Mesendoderm (in vitro differentiated cells): ENCODE data around the gene TRPM2.

Experiments
- DNase-seq: peaks from one replicate; pipeline ENCODE4 v3.0.0; 2013
- H2AK5ac ChIP-seq: 2 replicates; pipeline ENCODE4 v1.6.1; 2013; ENCODE audit warnings: low read length, inconsistent platforms
- H2BK120ac ChIP-seq: 2 replicates; pipeline ENCODE4 v1.6.1; 2013; ENCODE audit warnings: low read depth, mild to moderate bottlenecking, low read length, moderate library complexity, mixed read lengths
- H2BK15ac ChIP-seq: replicated peaks from 2 replicates; pipeline ENCODE4 v1.6.1; 2013; ENCODE audit warnings: low read depth, mild to moderate bottlenecking, moderate library complexity
- H2BK5ac ChIP-seq: 2 replicates; pipeline ENCODE4 v1.6.1; 2013; ENCODE audit warnings: low read length, inconsistent platforms
- H3K18ac ChIP-seq: 2 replicates; pipeline ENCODE4 v1.6.1; 2013; ENCODE audit warnings: mild to moderate bottlenecking, low read length, mixed read lengths
- H3K23ac ChIP-seq: one replicate; pipeline ENCODE4 v1.6.1; 2013; ENCODE audit warnings: low read length
- H3K27ac ChIP-seq: 2 replicates; pipeline ENCODE4 v1.5.1; 2013; ENCODE audit warnings: low read depth, mild to moderate bottlenecking, inconsistent platforms, low read length, moderate library complexity
- H3K27me3 ChIP-seq: 2 replicates; pipeline ENCODE4 v1.6.1; 2013; ENCODE audit warnings: low read length, control low read depth, mild to moderate bottlenecking, inconsistent platforms; ENCODE audit not compliant: insufficient read depth, poor library complexity
- H3K36me3 ChIP-seq: 2 replicates; pipeline ENCODE4 v1.6.1; 2013; ENCODE audit warnings: low read length, inconsistent platforms; ENCODE audit not compliant: control insufficient read depth, insufficient read depth
- H3K4ac ChIP-seq: one replicate; pipeline ENCODE4 v1.6.1; 2013; ENCODE audit warnings: low read depth, mild to moderate bottlenecking, low read length, moderate library complexity
- H3K4me1 ChIP-seq: 2 replicates; pipeline ENCODE4 v1.6.1; 2013; ENCODE audit warnings: low read depth, low read length, inconsistent platforms; ENCODE audit not compliant: control insufficient read depth
- H3K4me2 ChIP-seq: 2 replicates; pipeline ENCODE4 v1.6.1; 2013; ENCODE audit warnings: low read length
- H3K4me3 ChIP-seq: 2 replicates; pipeline ENCODE4 v1.5.1; 2013; ENCODE audit warnings: mild to moderate bottlenecking, low read length
- H3K56ac ChIP-seq: one replicate; pipeline ENCODE4 v1.6.1; 2013; ENCODE audit warnings: low read length
- H3K79me1 ChIP-seq: 2 replicates; pipeline ENCODE4 v1.6.1; 2013; ENCODE audit warnings: low read length, inconsistent platforms
- H3K79me2 ChIP-seq: 2 replicates; pipeline ENCODE4 v1.6.1; 2013; ENCODE audit warnings: mild to moderate bottlenecking, low read length; ENCODE audit not compliant: control insufficient read depth, insufficient read depth
- H3K9ac ChIP-seq: 2 replicates; pipeline ENCODE4 v1.6.1; 2013; ENCODE audit warnings: low read length, inconsistent platforms
- H4K5ac ChIP-seq: one replicate; pipeline ENCODE4 v1.6.1; 2013; ENCODE audit warnings: low read length
- H4K8ac ChIP-seq: one replicate; pipeline ENCODE4 v1.6.1; 2013; ENCODE audit warnings: low read depth, mild to moderate bottlenecking, control low read depth, low read length, moderate library complexity
- WGBS: extraction: QIAGEN DNeasy Blood & Tissue Kit; methylation state at CpG from one replicate; pipeline ENCODE4 v1.1.7; 2013; ENCODE audit warnings: low lambda C conversion rate, missing lambda C conversion rate; ENCODE audit not compliant: insufficient coverage; ENCODE audit errors: extremely low coverage; 5-methylcytosine and 5-hydroxymethylcytosine counted together

TRPM2 gene

GRCh38 chr21:44327603-44327974, 25.8 kb upstream of the TRPM2 start:
- Histone ChIP-seq H2BK120ac (no peak overlapping the region), H3K4ac (no peak overlapping the region), H3K4me3 (no peak overlapping the region), H3K18ac (no peak overlapping the region), H2BK15ac (no peak overlapping the region), H3K23ac (no peak overlapping the region), H3K9ac (no peak overlapping the region), H3K27me3 (no peaks in the 10 kb centered on the region), H3K4me1 (no peaks in the 10 kb centered on the region), H4K8ac (no peak overlapping the region), H3K36me3 (peaks cover 2% of the 10 kb centered on the region), H3K79me1 (no peaks in the 10 kb centered on the region), H3K4me2 (no peak overlapping the region), H4K5ac (no peak overlapping the region), H2AK5ac (no peak overlapping the region), H3K56ac (no peak overlapping the region), H2BK5ac (no peak overlapping the region), H3K27ac (no peak overlapping the region), H3K79me2 (no peaks in the 10 kb centered on the region)
- WGBS: no CpG with 5 or more reads among the region's 11 CpGs
- no peak for DNase-seq

- H3K23ac ChIP-seq: no peak overlapping the region
- peaks cover 2% of the 10 kb centered on the region for H3K36me3 ChIP-seq
- no peak overlapping the region for H3K4me3 ChIP-seq
- H3K79me2 ChIP-seq: no peaks in the 10 kb centered on the region
- no peak overlapping the region for H2BK120ac ChIP-seq
- WGBS: no CpG with 5 or more reads among the region's 25 CpGs
- no peak overlapping the region for H3K9ac ChIP-seq
- H4K5ac ChIP-seq: no peak overlapping the region
- no peak overlapping the region for H2BK15ac ChIP-seq
- no peak overlapping the region for H4K8ac ChIP-seq
- no peak overlapping the region for H2AK5ac ChIP-seq
- H3K79me1 ChIP-seq: no peaks in the 10 kb centered on the region
- no peak overlapping the region for H3K18ac ChIP-seq
- H3K4me2 ChIP-seq: no peak overlapping the region
- no peak overlapping the region for H3K27ac ChIP-seq
- no peak overlapping the region for H3K56ac ChIP-seq
- H3K4ac ChIP-seq: no peak overlapping the region
- DNase-seq: no peak
- no peaks in the 10 kb centered on the region for H3K27me3 ChIP-seq
- no peaks in the 10 kb centered on the region for H3K4me1 ChIP-seq
- H2BK5ac ChIP-seq: no peak overlapping the region
These were observed 25.1 kb upstream of the TRPM2 start for GRCh38 chr21:44328242-44328895.

- Histone ChIP-seq H3K27me3 (no peaks in the 10 kb centered on the region), H3K4me1 (no peaks in the 10 kb centered on the region), H3K18ac (no peak overlapping the region), H3K36me3 (peaks cover 2% of the 10 kb centered on the region), H2BK15ac (no peak overlapping the region), H3K56ac (no peak overlapping the region), H3K4ac (no peak overlapping the region), H3K79me2 (no peaks in the 10 kb centered on the region), H3K23ac (no peak overlapping the region), H4K8ac (no peak overlapping the region), H2BK120ac (no peak overlapping the region), H2BK5ac (no peak overlapping the region), H3K4me3 (no peak overlapping the region), H3K9ac (no peak overlapping the region), H2AK5ac (no peak overlapping the region), H3K4me2 (no peak overlapping the region), H3K79me1 (no peaks in the 10 kb centered on the region), H3K27ac (no peak overlapping the region), H4K5ac (no peak overlapping the region)
- no CpG with 5 or more reads among the region's 26 CpGs for WGBS
- no peak for DNase-seq
These were observed 24.1 kb upstream of the TRPM2 start for GRCh38 chr21:44329086-44329889.

- H3K18ac ChIP-seq: no peak overlapping the region
- H3K36me3 ChIP-seq: peaks cover 2% of the 10 kb centered on the region
- no peak overlapping the region for H3K4me3 ChIP-seq
- H2BK120ac ChIP-seq: no peak overlapping the region
- H2BK5ac ChIP-seq: no peak overlapping the region
- H3K4ac ChIP-seq: no peak overlapping the region
- no peak overlapping the region for H2AK5ac ChIP-seq
- no peak overlapping the region for H3K23ac ChIP-seq
- H3K4me1 ChIP-seq: no peaks in the 10 kb centered on the region
- no peaks in the 10 kb centered on the region for H3K79me2 ChIP-seq
- DNase-seq: no peak
- no peak overlapping the region for H3K27ac ChIP-seq
- no peak overlapping the region for H4K5ac ChIP-seq
- no peak overlapping the region for H4K8ac ChIP-seq
- H3K79me1 ChIP-seq: no peaks in the 10 kb centered on the region
- H3K4me2 ChIP-seq: no peak overlapping the region
- no peak overlapping the region for H2BK15ac ChIP-seq
- no peaks in the 10 kb centered on the region for H3K27me3 ChIP-seq
- H3K56ac ChIP-seq: peak overlapping the region; percentile 15
- no CpG with 5 or more reads among the region's 44 CpGs for WGBS
- H3K9ac ChIP-seq: no peak overlapping the region
These were observed 23.3 kb upstream of the TRPM2 start for GRCh38 chr21:44329971-44330681.

- Histone ChIP-seq H3K4me1 (no peaks in the 10 kb centered on the region), H3K4me2 (no peak overlapping the region), H3K27ac (no peak overlapping the region), H3K18ac (no peak overlapping the region), H3K23ac (no peak overlapping the region), H3K9ac (no peak overlapping the region), H3K36me3 (peaks cover 2% of the 10 kb centered on the region), H3K79me1 (no peaks in the 10 kb centered on the region), H3K56ac (no peak overlapping the region), H2BK5ac (no peak overlapping the region), H2BK120ac (no peak overlapping the region), H3K79me2 (no peaks in the 10 kb centered on the region), H4K8ac (no peak overlapping the region), H2AK5ac (no peak overlapping the region), H3K27me3 (no peaks in the 10 kb centered on the region), H2BK15ac (no peak overlapping the region), H4K5ac (no peak overlapping the region), H3K4me3 (no peak overlapping the region), H3K4ac (no peak overlapping the region)
- no CpG with 5 or more reads among the region's 18 CpGs for WGBS
- no peak for DNase-seq
These were observed 22.7 kb upstream of the TRPM2 start for GRCh38 chr21:44330698-44331097.
